Measurements from ENCODE around the gene LPP.

GRCh38 chr3:188680605-188681004 is 526.6 kb downstream of the LPP start:
- TF ChIP-seq EZH2 (IDR thresholded peaks at IDR 0.05; ENCODE audit: borderline replicate concordance, low read length) (no peak), CTCF (IDR thresholded peaks at IDR 0.05; ENCODE audit: low read length) (no peak; the same call in 1 of the 2 replicates)
